HCT116 (cell line): ENCODE measurements around the gene DPP6.
"Not testable (repeated sequence)": the region's sequence is repeated elsewhere in the genome, so short reads cannot be mapped to it uniquely, and the experiment has no call there.

Source experiments
- ELF1 ChIP-seq: IDR thresholded peaks from 2 replicates; pipeline ENCODE4 v1.6.1; 2012; ENCODE audit warnings: low read depth, borderline replicate concordance
- EZH2 ChIP-seq: fragments of 200-600 bp; sonication (generic); IDR thresholded peaks from 2 replicates; pipeline ENCODE4 v1.6.1; 2017; ENCODE audit warnings: antibody characterized with exemption, mixed run types
- POLR2A ChIP-seq: IDR thresholded peaks from 2 replicates; pipeline ENCODE4 v1.7.0; 2011; ENCODE audit warnings: borderline replicate concordance; ENCODE audit not compliant: insufficient read depth, insufficient read length; ENCODE audit errors: extremely low read depth
- POLR2AphosphoS5 ChIP-seq: IDR thresholded peaks from 2 replicates; pipeline ENCODE4 v1.6.1; 2011; ENCODE audit warnings: mild to moderate bottlenecking, low read depth, low read length, moderate library complexity
- RAD21 ChIP-seq: IDR thresholded peaks from 2 replicates; pipeline ENCODE4 v1.6.1; 2012; ENCODE audit warnings: low read depth, mild to moderate bottlenecking
- TCF7L2 ChIP-seq: IDR thresholded peaks from 2 replicates; pipeline ENCODE4 v1.7.0; 2011; ENCODE audit warnings: borderline replicate concordance, inconsistent platforms; ENCODE audit not compliant: insufficient read depth, insufficient read length; ENCODE audit errors: extremely low read depth
- TF ChIP-seq, protein P1 (sequence below), 3 experiments: fragments of 200-600 bp in 1 of 3; sonication (generic) in 1 of 3; IDR thresholded peaks in 2 of 3; conservative IDR thresholded peaks in 1 of 3; 2 replicates each; pipeline ENCODE4 v1.5.1; 2012 to 2017; ENCODE audit warnings: low read depth in 2 of 3, low read length in 2 of 3, antibody characterized with exemption in 1 of 3, borderline replicate concordance in 1 of 3, control low read depth in 1 of 3, mild to moderate bottlenecking in 1 of 3, mixed read lengths in 1 of 3, mixed run types in 1 of 3, moderate library complexity in 1 of 3; ENCODE audit not compliant: insufficient read depth in 1 of 3
- TF ChIP-seq, protein P2 (sequence below): IDR thresholded peaks from 2 replicates; pipeline ENCODE4 v1.6.1; 2011; ENCODE audit warnings: mild to moderate bottlenecking, low read length, moderate library complexity; ENCODE audit not compliant: insufficient replicate concordance; ENCODE audit errors: extremely low read depth
- TF ChIP-seq, protein P3 (sequence below): IDR thresholded peaks from 2 replicates; pipeline ENCODE4 v1.6.1; 2012; ENCODE audit warnings: low read depth

- TF ChIP-seq, protein P1, sequence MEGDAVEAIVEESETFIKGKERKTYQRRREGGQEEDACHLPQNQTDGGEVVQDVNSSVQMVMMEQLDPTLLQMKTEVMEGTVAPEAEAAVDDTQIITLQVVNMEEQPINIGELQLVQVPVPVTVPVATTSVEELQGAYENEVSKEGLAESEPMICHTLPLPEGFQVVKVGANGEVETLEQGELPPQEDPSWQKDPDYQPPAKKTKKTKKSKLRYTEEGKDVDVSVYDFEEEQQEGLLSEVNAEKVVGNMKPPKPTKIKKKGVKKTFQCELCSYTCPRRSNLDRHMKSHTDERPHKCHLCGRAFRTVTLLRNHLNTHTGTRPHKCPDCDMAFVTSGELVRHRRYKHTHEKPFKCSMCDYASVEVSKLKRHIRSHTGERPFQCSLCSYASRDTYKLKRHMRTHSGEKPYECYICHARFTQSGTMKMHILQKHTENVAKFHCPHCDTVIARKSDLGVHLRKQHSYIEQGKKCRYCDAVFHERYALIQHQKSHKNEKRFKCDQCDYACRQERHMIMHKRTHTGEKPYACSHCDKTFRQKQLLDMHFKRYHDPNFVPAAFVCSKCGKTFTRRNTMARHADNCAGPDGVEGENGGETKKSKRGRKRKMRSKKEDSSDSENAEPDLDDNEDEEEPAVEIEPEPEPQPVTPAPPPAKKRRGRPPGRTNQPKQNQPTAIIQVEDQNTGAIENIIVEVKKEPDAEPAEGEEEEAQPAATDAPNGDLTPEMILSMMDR (IDR thresholded peaks at IDR 0.05 in 2 of 3, conservative IDR thresholded peaks at IDR 0.05 in 1 of 3; ENCODE audit: borderline replicate concordance in 1 of 3, insufficient read depth in 1 of 3, low read depth in 2 of 3, low read length in 2 of 3), result not testable (repeated sequence)
- TF ChIP-seq, protein P2, sequence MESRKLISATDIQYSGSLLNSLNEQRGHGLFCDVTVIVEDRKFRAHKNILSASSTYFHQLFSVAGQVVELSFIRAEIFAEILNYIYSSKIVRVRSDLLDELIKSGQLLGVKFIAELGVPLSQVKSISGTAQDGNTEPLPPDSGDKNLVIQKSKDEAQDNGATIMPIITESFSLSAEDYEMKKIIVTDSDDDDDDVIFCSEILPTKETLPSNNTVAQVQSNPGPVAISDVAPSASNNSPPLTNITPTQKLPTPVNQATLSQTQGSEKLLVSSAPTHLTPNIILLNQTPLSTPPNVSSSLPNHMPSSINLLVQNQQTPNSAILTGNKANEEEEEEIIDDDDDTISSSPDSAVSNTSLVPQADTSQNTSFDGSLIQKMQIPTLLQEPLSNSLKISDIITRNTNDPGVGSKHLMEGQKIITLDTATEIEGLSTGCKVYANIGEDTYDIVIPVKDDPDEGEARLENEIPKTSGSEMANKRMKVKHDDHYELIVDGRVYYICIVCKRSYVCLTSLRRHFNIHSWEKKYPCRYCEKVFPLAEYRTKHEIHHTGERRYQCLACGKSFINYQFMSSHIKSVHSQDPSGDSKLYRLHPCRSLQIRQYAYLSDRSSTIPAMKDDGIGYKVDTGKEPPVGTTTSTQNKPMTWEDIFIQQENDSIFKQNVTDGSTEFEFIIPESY, result not testable (repeated sequence)
- TF ChIP-seq POLR2A, RAD21, POLR2AphosphoS5, EZH2, TCF7L2, ELF1: not testable (repeated sequence)
- TF ChIP-seq, protein P3, sequence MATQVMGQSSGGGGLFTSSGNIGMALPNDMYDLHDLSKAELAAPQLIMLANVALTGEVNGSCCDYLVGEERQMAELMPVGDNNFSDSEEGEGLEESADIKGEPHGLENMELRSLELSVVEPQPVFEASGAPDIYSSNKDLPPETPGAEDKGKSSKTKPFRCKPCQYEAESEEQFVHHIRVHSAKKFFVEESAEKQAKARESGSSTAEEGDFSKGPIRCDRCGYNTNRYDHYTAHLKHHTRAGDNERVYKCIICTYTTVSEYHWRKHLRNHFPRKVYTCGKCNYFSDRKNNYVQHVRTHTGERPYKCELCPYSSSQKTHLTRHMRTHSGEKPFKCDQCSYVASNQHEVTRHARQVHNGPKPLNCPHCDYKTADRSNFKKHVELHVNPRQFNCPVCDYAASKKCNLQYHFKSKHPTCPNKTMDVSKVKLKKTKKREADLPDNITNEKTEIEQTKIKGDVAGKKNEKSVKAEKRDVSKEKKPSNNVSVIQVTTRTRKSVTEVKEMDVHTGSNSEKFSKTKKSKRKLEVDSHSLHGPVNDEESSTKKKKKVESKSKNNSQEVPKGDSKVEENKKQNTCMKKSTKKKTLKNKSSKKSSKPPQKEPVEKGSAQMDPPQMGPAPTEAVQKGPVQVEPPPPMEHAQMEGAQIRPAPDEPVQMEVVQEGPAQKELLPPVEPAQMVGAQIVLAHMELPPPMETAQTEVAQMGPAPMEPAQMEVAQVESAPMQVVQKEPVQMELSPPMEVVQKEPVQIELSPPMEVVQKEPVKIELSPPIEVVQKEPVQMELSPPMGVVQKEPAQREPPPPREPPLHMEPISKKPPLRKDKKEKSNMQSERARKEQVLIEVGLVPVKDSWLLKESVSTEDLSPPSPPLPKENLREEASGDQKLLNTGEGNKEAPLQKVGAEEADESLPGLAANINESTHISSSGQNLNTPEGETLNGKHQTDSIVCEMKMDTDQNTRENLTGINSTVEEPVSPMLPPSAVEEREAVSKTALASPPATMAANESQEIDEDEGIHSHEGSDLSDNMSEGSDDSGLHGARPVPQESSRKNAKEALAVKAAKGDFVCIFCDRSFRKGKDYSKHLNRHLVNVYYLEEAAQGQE, result not testable (repeated sequence)
Observed at GRCh38 chr7:154015636-154016035, 36.6 kb upstream of the DPP6 start.
